AG08395 (cell line): Measurements from ENCODE around the gene RBFOX1.

ENCODE experiments used
- DNase-seq: peaks from one replicate; pipeline ENCODE4 v3.0.0; 2012; ENCODE audit warnings: mixed read lengths, low spot score

Gene RBFOX1

GRCh38 chr16:7373776-7374175 lies 41.1 kb downstream of the RBFOX1 start:
- no peak for DNase-seq

GRCh38 chr16:7374614-7375174 lies 42.0 kb downstream of the RBFOX1 start:
- DNase-seq: no peak

- no peak for DNase-seq
Observed at GRCh38 chr16:7376227-7376626, 43.6 kb downstream of the RBFOX1 start.

- no peak for DNase-seq
Observed at GRCh38 chr16:7377231-7377630, 44.6 kb downstream of the RBFOX1 start.

- DNase-seq: no peak
Observed at GRCh38 chr16:7378024-7378695, 45.5 kb downstream of the RBFOX1 start.

GRCh38 chr16:7380441-7380840 lies 47.8 kb downstream of the RBFOX1 start:
- no peak for DNase-seq

GRCh38 chr16:7380911-7381310 lies 48.3 kb downstream of the RBFOX1 start:
- DNase-seq: no peak

- no peak for DNase-seq
Observed at GRCh38 chr16:7381671-7382070, 49.0 kb downstream of the RBFOX1 start.

- DNase-seq: no peak
Observed at GRCh38 chr16:7382521-7382920, 49.9 kb downstream of the RBFOX1 start.

- no peak for DNase-seq
Observed at GRCh38 chr16:7390974-7391373, 58.3 kb downstream of the RBFOX1 start.

GRCh38 chr16:7391694-7392093 lies 59.0 kb downstream of the RBFOX1 start:
- DNase-seq: no peak

GRCh38 chr16:7392206-7392605 lies 59.6 kb downstream of the RBFOX1 start:
- DNase-seq: no peak

GRCh38 chr16:7393680-7394079 lies 61.0 kb downstream of the RBFOX1 start:
- DNase-seq: no peak

- no peak for DNase-seq
Observed at GRCh38 chr16:7394720-7395336, 62.2 kb downstream of the RBFOX1 start.

GRCh38 chr16:7397901-7398300 lies 65.3 kb downstream of the RBFOX1 start:
- peak; percentile 83 for DNase-seq

GRCh38 chr16:7398536-7398935 lies 65.9 kb downstream of the RBFOX1 start:
- no peak for DNase-seq

GRCh38 chr16:7399296-7399695 lies 66.7 kb downstream of the RBFOX1 start:
- DNase-seq: no peak

GRCh38 chr16:7400117-7400890 lies 67.7 kb downstream of the RBFOX1 start:
- DNase-seq: no peak

GRCh38 chr16:7404217-7404616 lies 71.6 kb downstream of the RBFOX1 start:
- DNase-seq: no peak

GRCh38 chr16:7405166-7405565 lies 72.5 kb downstream of the RBFOX1 start:
- peak; percentile 28 for DNase-seq

- DNase-seq: no peak
Observed at GRCh38 chr16:7408700-7409365, 76.2 kb downstream of the RBFOX1 start.

GRCh38 chr16:7419441-7419840 lies 86.8 kb downstream of the RBFOX1 start:
- no peak for DNase-seq
